ENCODE results near the gene SUMO3. TPM values are rescaled to one million over a fixed set of nuclear protein-coding genes. Genes with fewer than 3 reads are reported as not detected.

SUMO3 gene
- total RNA-seq, 1 donor from 2014 or later = 58.7 TPM

DNA sequence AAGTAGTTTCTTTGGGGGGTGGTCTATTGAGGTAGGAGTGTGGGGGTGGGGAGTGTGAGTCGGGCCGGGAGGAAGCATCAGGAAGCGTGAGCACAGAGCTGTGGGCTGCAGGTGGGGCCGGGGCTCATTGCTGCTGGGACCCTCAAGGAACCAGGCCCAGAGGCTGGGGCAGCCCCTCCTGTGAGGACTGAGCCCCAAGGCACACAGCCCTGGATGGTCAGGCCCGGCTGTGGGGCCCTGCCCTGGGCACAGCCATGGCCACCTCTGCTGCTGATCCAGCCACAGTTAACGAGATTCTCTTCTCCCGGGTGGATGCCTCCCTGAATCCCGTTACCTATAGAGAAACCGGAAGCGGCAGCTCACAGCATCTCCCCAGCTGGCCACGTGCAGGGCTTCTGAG, 22.9 kb upstream of the SUMO3 start:
- no peak for DNase-seq (ENCODE audit: low read depth)

DNA sequence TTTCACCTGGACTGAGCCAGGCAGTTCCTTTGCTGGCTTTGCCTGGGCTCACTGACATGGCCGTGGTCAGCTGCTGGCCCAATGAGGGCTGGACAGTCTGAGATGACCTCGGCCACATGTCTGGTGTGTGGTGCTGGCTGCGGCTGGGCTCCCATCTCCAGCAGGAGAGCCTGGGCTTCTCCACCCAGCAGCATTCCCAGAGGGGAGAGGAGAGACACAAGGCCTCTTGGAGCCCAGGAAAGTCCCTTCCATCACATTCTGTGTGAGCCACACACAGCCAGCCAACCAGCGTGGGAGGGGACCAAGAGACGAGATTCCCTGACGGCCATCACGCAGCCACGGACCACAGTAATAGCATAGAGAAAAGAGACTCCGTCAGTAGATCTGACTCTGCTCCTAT, 21.1 kb upstream of the SUMO3 start:
- DNase-seq (ENCODE audit: low read depth) = no peak
- TF ChIP-seq, protein P1, sequence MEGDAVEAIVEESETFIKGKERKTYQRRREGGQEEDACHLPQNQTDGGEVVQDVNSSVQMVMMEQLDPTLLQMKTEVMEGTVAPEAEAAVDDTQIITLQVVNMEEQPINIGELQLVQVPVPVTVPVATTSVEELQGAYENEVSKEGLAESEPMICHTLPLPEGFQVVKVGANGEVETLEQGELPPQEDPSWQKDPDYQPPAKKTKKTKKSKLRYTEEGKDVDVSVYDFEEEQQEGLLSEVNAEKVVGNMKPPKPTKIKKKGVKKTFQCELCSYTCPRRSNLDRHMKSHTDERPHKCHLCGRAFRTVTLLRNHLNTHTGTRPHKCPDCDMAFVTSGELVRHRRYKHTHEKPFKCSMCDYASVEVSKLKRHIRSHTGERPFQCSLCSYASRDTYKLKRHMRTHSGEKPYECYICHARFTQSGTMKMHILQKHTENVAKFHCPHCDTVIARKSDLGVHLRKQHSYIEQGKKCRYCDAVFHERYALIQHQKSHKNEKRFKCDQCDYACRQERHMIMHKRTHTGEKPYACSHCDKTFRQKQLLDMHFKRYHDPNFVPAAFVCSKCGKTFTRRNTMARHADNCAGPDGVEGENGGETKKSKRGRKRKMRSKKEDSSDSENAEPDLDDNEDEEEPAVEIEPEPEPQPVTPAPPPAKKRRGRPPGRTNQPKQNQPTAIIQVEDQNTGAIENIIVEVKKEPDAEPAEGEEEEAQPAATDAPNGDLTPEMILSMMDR (conservative IDR thresholded peaks at IDR 0.05; ENCODE audit: low read depth, low read length) = no peak
- H3K4me3 ChIP-seq (ENCODE audit: low read depth, low read length) = no peak overlapping the region

More for the DNA sequence above, 22.9 kb upstream of the SUMO3 start:
- no peak overlapping the region for H3K4me3 ChIP-seq (ENCODE audit: low read depth, low read length)
- TF ChIP-seq, protein P1 (conservative IDR thresholded peaks at IDR 0.05; ENCODE audit: low read depth, low read length) = no peak

DNA sequence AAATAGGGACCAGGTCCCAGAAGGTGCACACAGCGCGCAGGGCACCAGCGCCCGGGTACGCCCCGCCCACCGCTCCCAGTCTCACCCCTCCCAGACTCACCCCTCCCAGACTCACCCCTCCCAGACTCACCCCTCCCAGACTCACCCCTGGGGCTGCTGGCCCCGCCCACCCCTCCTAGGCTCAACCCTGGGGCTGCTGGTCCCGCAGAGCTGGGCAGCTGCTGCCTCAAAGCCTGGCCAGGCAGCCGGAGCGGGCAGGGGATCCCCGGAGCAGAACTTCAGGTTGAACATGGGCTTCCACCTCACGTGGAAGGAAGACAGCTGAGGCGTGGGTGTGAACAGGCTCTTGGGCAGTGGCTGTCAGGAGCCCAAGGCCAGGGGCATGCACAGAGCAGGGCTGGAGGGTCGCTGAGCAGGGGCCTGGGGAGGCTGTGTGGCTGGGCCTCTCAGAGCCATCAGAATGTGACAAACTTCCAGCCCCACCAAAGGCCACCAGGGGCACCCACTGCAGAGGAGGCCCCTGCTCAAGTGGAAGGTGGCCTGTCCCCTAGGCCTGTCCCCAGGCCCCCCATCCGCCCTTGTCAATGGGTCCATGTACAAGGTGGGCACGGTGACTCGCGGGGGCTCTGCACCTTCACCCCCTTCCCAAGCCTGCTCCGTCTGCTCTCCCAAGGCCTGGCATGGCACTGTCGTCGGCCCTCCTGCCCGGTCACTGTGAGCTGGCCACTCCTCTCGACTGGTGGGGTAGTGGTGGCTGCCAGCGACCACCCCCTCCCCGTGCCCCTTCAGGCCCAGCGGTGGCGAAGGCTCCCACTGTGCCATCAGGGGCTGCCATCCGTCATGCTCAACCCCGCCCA, 20.4 kb upstream of the SUMO3 start:
- no peak overlapping the region for H3K4me3 ChIP-seq (ENCODE audit: low read depth, low read length)
- no peak for DNase-seq (ENCODE audit: low read depth)
- TF ChIP-seq, protein P1 (conservative IDR thresholded peaks at IDR 0.05; ENCODE audit: low read depth, low read length) = no peak

DNA sequence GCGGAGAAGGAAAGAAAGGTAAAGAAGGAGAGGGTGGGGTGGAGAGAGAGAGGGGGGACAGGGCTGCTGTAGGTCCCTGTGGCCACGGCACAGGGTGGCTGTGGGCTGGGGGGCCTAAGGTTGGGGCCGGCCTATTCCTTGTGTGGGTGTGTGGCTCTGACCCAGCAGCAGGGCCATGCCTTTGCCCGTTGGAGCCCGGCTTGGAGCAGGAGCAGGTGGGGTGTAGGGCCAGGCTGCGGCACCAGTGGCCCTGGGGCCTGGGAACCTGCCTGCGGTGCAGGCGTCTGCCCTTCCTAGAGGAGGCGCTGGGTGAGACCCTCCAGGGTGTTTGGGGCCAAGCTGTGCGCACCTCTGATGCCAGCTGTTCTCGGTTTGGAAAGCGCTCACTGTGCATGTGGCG, 19.7 kb upstream of the SUMO3 start:
- TF ChIP-seq, protein P1 (conservative IDR thresholded peaks at IDR 0.05; ENCODE audit: low read depth, low read length) = no peak
- H3K4me3 ChIP-seq (ENCODE audit: low read depth, low read length) = no peak overlapping the region
- DNase-seq (ENCODE audit: low read depth) = no peak

DNA sequence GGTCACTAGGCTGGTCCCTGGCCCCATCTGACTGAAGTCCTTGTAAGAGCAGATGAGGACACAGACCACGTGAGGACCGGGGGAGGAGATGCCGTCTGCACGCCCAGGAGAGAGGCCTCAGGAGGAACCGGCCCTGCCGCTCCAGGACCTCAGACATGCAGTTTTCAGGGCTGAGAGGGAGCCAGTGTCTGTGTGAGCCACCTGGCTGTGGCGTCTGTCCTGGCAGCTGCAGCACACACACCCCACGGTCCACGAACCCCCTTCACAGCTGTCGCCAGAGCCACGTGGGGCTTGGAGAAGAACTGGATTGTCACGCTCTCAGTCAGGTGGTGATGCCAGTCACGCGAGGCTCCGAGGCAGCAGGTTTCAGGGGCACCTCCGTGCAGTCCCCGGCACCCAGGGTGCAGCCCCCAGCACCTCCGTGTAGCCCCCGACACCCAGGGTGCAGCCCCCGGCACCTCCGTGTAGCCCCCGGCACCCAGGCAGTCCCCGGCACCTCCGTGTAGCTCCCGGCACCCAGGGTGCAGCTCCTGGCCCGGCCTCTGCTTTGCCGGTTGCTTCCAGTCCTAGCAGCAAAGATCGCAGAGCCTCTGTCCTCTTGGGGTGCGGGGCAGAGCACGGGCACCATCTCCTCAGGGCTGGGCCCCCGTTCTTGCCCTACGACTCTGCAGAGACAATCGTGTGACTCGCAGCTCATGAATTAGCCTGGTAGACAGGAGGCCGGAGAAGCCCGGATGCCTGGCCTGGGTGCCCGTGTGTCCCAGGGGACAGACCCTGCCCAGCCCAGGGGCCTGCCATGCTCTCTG, 19.0 kb upstream of the SUMO3 start:
- TF ChIP-seq, protein P1 (conservative IDR thresholded peaks at IDR 0.05; ENCODE audit: low read depth, low read length) = peak; percentile 5
- H3K4me3 ChIP-seq (ENCODE audit: low read depth, low read length) = no peak overlapping the region
- DNase-seq (ENCODE audit: low read depth) = no peak

DNA sequence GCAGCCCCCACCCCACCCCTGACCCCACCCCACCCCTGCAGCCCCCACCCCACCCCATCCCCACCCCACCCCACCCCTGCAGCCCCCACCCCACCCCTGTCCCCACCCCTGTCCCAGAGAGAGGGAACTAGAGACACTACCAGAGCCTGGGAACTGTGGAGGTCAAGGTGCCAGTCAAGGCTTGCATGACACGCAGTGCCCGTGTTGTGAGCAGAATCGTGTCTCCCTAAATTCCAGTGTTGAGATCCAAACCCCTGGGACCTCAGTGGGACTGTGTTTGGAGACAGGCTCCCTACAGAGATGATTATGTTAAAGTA, 18.4 kb upstream of the SUMO3 start:
- H3K4me3 ChIP-seq (ENCODE audit: low read depth, low read length) = no peak overlapping the region
- TF ChIP-seq, protein P1 (conservative IDR thresholded peaks at IDR 0.05; ENCODE audit: low read depth, low read length) = no peak
- no peak for DNase-seq (ENCODE audit: low read depth)
